ENCODE data around the gene SPG21. TPM values are rescaled to one million over a fixed set of nuclear protein-coding genes. Genes with fewer than 3 reads are reported as not detected.
A peak's percentile ranks its signal among the peaks of the same experiment; 100 is the strongest.

Gene SPG21
- total and polyA plus RNA-seq, 2 of the 13 experiments (the other 11 are each of a cell fraction or from before 2014, with no cell fraction given): 36.7 to 42.4 TPM

DNA sequence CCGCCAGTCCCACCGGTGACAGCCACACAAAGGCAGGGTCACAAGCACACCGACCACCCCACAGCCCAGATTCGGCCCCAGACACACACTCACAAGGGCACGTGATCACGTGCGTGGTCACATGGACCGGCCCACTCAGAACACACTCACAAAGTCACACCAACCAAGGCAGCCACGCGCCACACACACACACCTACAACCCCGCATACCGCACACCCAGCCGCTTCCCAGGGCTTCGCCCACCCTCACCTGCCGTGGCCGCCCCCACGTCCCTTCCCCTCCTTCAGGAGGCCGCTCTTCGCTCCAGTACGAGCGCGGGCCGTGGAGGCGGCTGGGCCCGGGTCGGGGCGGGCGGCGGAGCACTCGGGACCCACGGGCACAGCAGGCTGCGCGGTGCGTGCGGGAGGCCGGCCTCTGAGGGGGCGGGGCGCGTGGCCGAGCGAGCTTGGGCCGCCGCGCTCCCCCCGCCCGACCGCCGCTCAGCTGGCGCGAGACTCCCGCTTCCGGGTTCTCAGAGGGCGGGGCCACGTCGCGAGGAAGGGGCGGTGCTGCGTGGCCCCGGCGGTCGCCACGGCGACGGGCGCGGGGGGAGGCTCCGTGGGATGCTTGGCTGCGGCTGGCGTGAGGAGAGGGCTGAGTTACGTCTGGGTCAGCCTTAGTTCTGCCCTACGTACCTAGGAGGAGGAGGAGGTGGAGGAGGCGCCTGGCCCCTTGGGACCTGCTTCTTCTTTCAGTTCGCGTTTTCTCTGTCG is at the start of gene SPG21 (continued):
- TF ChIP-seq, protein P1, sequence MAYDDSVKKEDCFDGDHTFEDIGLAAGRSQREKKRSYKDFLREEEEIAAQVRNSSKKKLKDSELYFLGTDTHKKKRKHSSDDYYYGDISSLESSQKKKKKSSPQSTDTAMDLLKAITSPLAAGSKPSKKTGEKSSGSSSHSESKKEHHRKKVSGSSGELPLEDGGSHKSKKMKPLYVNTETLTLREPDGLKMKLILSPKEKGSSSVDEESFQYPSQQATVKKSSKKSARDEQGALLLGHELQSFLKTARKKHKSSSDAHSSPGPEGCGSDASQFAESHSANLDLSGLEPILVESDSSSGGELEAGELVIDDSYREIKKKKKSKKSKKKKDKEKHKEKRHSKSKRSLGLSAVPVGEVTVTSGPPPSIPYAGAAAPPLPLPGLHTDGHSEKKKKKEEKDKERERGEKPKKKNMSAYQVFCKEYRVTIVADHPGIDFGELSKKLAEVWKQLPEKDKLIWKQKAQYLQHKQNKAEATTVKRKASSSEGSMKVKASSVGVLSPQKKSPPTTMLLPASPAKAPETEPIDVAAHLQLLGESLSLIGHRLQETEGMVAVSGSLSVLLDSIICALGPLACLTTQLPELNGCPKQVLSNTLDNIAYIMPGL (CRISPR knock-in tag; IDR thresholded peaks at IDR 0.05; ENCODE audit: borderline replicate concordance in 1 of 2, low read depth in 1 of 2): peak; percentile 31 to 74; a peak in 2 of 4 replicates
- TF ChIP-seq ELF1 (CRISPR knock-in tag; IDR thresholded peaks at IDR 0.05) (peak; percentile 91), BORCS8-MEF2B (CRISPR knock-in tag; IDR thresholded peaks at IDR 0.05) (0 out of 2 replicates have a peak, but pooled peaks have one; percentile 51)
- TF ChIP-seq, protein P2, sequence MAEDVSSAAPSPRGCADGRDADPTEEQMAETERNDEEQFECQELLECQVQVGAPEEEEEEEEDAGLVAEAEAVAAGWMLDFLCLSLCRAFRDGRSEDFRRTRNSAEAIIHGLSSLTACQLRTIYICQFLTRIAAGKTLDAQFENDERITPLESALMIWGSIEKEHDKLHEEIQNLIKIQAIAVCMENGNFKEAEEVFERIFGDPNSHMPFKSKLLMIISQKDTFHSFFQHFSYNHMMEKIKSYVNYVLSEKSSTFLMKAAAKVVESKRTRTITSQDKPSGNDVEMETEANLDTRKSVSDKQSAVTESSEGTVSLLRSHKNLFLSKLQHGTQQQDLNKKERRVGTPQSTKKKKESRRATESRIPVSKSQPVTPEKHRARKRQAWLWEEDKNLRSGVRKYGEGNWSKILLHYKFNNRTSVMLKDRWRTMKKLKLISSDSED (CRISPR knock-in tag; IDR thresholded peaks at IDR 0.05): peak; percentile 78; the same call in 1 of the 2 replicates
- TF ChIP-seq, protein P3, sequence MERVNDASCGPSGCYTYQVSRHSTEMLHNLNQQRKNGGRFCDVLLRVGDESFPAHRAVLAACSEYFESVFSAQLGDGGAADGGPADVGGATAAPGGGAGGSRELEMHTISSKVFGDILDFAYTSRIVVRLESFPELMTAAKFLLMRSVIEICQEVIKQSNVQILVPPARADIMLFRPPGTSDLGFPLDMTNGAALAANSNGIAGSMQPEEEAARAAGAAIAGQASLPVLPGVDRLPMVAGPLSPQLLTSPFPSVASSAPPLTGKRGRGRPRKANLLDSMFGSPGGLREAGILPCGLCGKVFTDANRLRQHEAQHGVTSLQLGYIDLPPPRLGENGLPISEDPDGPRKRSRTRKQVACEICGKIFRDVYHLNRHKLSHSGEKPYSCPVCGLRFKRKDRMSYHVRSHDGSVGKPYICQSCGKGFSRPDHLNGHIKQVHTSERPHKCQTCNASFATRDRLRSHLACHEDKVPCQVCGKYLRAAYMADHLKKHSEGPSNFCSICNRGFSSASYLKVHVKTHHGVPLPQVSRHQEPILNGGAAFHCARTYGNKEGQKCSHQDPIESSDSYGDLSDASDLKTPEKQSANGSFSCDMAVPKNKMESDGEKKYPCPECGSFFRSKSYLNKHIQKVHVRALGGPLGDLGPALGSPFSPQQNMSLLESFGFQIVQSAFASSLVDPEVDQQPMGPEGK (CRISPR knock-in tag; IDR thresholded peaks at IDR 0.05): peak; percentile 83
- TF ChIP-seq, protein P4, sequence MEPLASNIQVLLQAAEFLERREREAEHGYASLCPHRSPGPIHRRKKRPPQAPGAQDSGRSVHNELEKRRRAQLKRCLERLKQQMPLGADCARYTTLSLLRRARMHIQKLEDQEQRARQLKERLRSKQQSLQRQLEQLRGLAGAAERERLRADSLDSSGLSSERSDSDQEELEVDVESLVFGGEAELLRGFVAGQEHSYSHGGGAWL (CRISPR knock-in tag; IDR thresholded peaks at IDR 0.05): 0 out of 2 replicates have a peak, but pooled peaks have one; percentile 27
- TF ChIP-seq, protein P5, sequence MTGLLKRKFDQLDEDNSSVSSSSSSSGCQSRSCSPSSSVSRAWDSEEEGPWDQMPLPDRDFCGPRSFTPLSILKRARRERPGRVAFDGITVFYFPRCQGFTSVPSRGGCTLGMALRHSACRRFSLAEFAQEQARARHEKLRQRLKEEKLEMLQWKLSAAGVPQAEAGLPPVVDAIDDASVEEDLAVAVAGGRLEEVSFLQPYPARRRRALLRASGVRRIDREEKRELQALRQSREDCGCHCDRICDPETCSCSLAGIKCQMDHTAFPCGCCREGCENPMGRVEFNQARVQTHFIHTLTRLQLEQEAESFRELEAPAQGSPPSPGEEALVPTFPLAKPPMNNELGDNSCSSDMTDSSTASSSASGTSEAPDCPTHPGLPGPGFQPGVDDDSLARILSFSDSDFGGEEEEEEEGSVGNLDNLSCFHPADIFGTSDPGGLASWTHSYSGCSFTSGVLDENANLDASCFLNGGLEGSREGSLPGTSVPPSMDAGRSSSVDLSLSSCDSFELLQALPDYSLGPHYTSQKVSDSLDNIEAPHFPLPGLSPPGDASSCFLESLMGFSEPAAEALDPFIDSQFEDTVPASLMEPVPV (CRISPR knock-in tag; IDR thresholded peaks at IDR 0.05): no peak
- TF ChIP-seq, protein P6, sequence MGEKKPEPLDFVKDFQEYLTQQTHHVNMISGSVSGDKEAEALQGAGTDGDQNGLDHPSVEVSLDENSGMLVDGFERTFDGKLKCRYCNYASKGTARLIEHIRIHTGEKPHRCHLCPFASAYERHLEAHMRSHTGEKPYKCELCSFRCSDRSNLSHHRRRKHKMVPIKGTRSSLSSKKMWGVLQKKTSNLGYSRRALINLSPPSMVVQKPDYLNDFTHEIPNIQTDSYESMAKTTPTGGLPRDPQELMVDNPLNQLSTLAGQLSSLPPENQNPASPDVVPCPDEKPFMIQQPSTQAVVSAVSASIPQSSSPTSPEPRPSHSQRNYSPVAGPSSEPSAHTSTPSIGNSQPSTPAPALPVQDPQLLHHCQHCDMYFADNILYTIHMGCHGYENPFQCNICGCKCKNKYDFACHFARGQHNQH (CRISPR knock-in tag; IDR thresholded peaks at IDR 0.05): 0 out of 2 replicates have a peak, but pooled peaks have one; percentile 24
